GM12878 (cell line): ENCODE data around the gene SYTL1. TPM values are rescaled to one million over a fixed set of nuclear protein-coding genes. Genes with fewer than 3 reads are reported as not detected.
A peak's percentile ranks its signal among the peaks of the same experiment; 100 is the strongest.

Experiments used
- ATAC-seq: fragments of 200-7000 bp; cut with Tn5 transposase; 3 replicates; pipeline ENCODE4 v1.9.1; 2020; ENCODE audit warnings: mild to moderate bottlenecking, moderate library complexity
- BruUV-seq: library from RNA; stranded (reverse); fragments of 400-500 nt; replicated peaks from 2 replicates; lab custom pipeline; 2021; lab: Mats Ljungman, UMichigan
- CTCF ChIA-PET: fragments of 300-600 bp; sonication (Branson Sonifier 250); formaldehyde crosslinking; extraction: SDS; loops from one replicate; lab custom pipeline; 2021; ENCODE audit warnings: inconsistent platforms; lab: Yijun Ruan, JAX
- POLR2A ChIA-PET: fragments of 350-600 bp; formaldehyde crosslinking; extraction: SDS; loops from one replicate; lab custom pipeline; 2021; ENCODE audit warnings: inconsistent platforms; lab: Charles Lee
- RAD21 ChIA-PET: fragments of 300-600 bp; sonication (Branson Sonifier 250); formaldehyde crosslinking; loops from one replicate; lab custom pipeline; 2023; ENCODE audit warnings: antibody characterized with exemption; ENCODE audit not compliant: unreplicated experiment; lab: Charles Lee
- SMC1A ChIA-PET: fragments of 300-600 bp; sonication (Branson Sonifier 250); formaldehyde crosslinking; loops from one replicate; lab custom pipeline; 2023; ENCODE audit not compliant: unreplicated experiment, uncharacterized antibody; lab: Charles Lee
- DNase-seq: peaks from one replicate; pipeline ENCODE4 v3.0.0-alpha.2; 2011; ENCODE audit warnings: low read depth, low spot score
- FAIRE-seq: peaks from 3 replicates; lab custom pipeline; 2011; peaks lifted over from hg19 to GRCh38; lab: Jason Lieb, UNC
- H2AFZ ChIP-seq: 2 replicates; pipeline ENCODE4 v1.6.0; 2011; ENCODE audit warnings: low read depth, low read length, control low read depth; ENCODE audit not compliant: control insufficient read depth
- H3K27ac ChIP-seq: 2 replicates; pipeline ENCODE4 v1.5.1; 2011; ENCODE audit warnings: control low read depth; ENCODE audit not compliant: control insufficient read depth, insufficient read depth
- H3K27me3 ChIP-seq, 2 experiments: replicated peaks in 1 of 2; 2 replicates each; pipeline versions ENCODE4 v1.6.0 to v1.6.1; 2011; ENCODE audit warnings: low read length in 1 of 2; ENCODE audit not compliant: control insufficient read depth in 2 of 2, insufficient read depth in 2 of 2
- H3K36me3 ChIP-seq, 2 experiments: 2 replicates each; pipeline ENCODE4 v1.5.1; 2011; ENCODE audit warnings: low read length in 1 of 2; ENCODE audit not compliant: control insufficient read depth in 2 of 2, insufficient read depth in 2 of 2
- H3K4me1 ChIP-seq: 2 replicates; pipeline ENCODE4 v1.6.1; 2011; ENCODE audit warnings: mild to moderate bottlenecking, low read length, moderate library complexity, mixed read lengths; ENCODE audit not compliant: control insufficient read depth, insufficient read depth
- H3K4me2 ChIP-seq: 2 replicates; pipeline ENCODE4 v1.6.0; 2011; ENCODE audit warnings: control low read depth; ENCODE audit not compliant: control insufficient read depth, insufficient read depth
- H3K4me3 ChIP-seq: fragments of 200-600 bp; sonication (generic); 2 replicates; pipeline ENCODE4 v1.5.1; 2016
- H3K79me2 ChIP-seq: 2 replicates; pipeline ENCODE4 v1.6.0; 2011; ENCODE audit warnings: low read length; ENCODE audit not compliant: control insufficient read depth, insufficient read depth
- H3K9ac ChIP-seq: 2 replicates; pipeline ENCODE4 v1.8.0; 2011; ENCODE audit warnings: low read length, control low read depth, mixed read lengths; ENCODE audit not compliant: control insufficient read depth, insufficient read depth
- H3K9me3 ChIP-seq: replicated peaks from 3 replicates; pipeline ENCODE4 v1.5.1; 2011; ENCODE audit warnings: mild to moderate bottlenecking, low read length; ENCODE audit not compliant: control insufficient read depth, insufficient read depth
- H4K20me1 ChIP-seq: 2 replicates; pipeline ENCODE4 v1.6.0; 2011; ENCODE audit not compliant: control insufficient read depth, insufficient read depth
- CBX3 ChIP-seq: fragments of 200-600 bp; sonication (generic); IDR thresholded peaks from 2 replicates; pipeline ENCODE4 v1.6.1; 2016; ENCODE audit warnings: low read depth, borderline replicate concordance
- FOS ChIP-seq: IDR thresholded peaks from 3 replicates; pipeline ENCODE4 v1.6.1; 2011; ENCODE audit warnings: borderline replicate concordance; ENCODE audit not compliant: insufficient read length; ENCODE audit errors: extremely low read depth
- NR2C1 ChIP-seq: fragments of 450-650 bp; IDR thresholded peaks from 2 replicates; pipeline ENCODE4 v1.6.1; 2017; ENCODE audit warnings: antibody characterized with exemption, mild to moderate bottlenecking, moderate library complexity
- RAD21 ChIP-seq: IDR thresholded peaks from 2 replicates; pipeline ENCODE4 v1.6.1; 2011; ENCODE audit warnings: mild to moderate bottlenecking, low read depth, low read length, moderate library complexity; ENCODE audit not compliant: insufficient read depth
- RCOR1 ChIP-seq: conservative IDR thresholded peaks from 2 replicates; pipeline ENCODE4 v1.6.1; 2012; ENCODE audit warnings: low read depth, low read length, improper control_type of control experiment
- SMAD5 ChIP-seq: IDR thresholded peaks from 2 replicates; pipeline ENCODE4 v1.6.1; 2016; ENCODE audit warnings: antibody characterized with exemption, low read depth
- TAF1 ChIP-seq: IDR thresholded peaks from 2 replicates; pipeline ENCODE4 v1.6.1; 2011; ENCODE audit warnings: mild to moderate bottlenecking, low read depth, low read length, borderline replicate concordance
- TBL1XR1 ChIP-seq: IDR thresholded peaks from 2 replicates; pipeline ENCODE4 v1.6.1; 2012; ENCODE audit warnings: low read depth, low read length, improper control_type of control experiment
- WGBS: methylation state at CpG from one replicate; pipeline ENCODE4 v1.1.6; 2016; ENCODE audit warnings: low lambda C conversion rate; ENCODE audit not compliant: insufficient replicate concordance, insufficient coverage; ENCODE audit errors: missing lambda C conversion rate; 5-methylcytosine and 5-hydroxymethylcytosine counted together
- in situ Hi-C: fragments of 300-500 bp; cut with MboI; formaldehyde crosslinking; loops from 9 replicates; pipeline ENCODE4 v1.14.3; 2018; ENCODE audit warnings: mixed read lengths
- intact Hi-C: fragments of 100-400 bp; cut with micrococcal nuclease; formaldehyde crosslinking; loops from one replicate; pipeline ENCODE4 v1.14.2; 2022; ENCODE audit not compliant: unreplicated experiment
- polyA plus RNA-seq, 11 experiments: library from polyadenylated mRNA; depleted of rRNA in 4 of 11; unstranded in 6 of 11; stranded (reverse) in 5 of 11; fragments of >200 nt; fragmentation: Nextera tagmentation in 4 of 11; fragmentation: Illumina TruSeq in 1 of 11; extraction: Ambion mirVana in 4 of 11; extraction: Trizol in 1 of 11; gene quantifications; 1 replicate in 1 of 11; 2 replicates in 10 of 11; pipeline versions ENCODE4 v1.2.1 to v1.2.3, GENCODE V29; 2011 to 2016; ENCODE audit warnings: inconsistent platforms in 2 of 11, missing spikeins in 2 of 11, low read depth in 1 of 11
- total RNA-seq, 4 experiments: library from RNA; depleted of rRNA in 3 of 4; stranded (reverse); fragments of >200 nt in 3 of 4; fragmentation: Illumina TruSeq in 1 of 4; extraction: Trizol in 1 of 4; gene quantifications; 2 replicates each; pipeline versions ENCODE4 v1.2.1 to v1.2.3, GENCODE V29; 2013 to 2021
- TF ChIP-seq, protein P1 (sequence below), 3 experiments: IDR thresholded peaks in 2 of 3; conservative IDR thresholded peaks in 1 of 3; 2 replicates each; pipeline ENCODE4 v1.5.1; 2011; ENCODE audit warnings: low read depth in 3 of 3, low read length in 3 of 3, mild to moderate bottlenecking in 3 of 3, control low read depth in 2 of 3, moderate library complexity in 2 of 3, inconsistent platforms in 1 of 3, mixed read lengths in 1 of 3; ENCODE audit not compliant: control insufficient read depth in 2 of 3, insufficient read depth in 1 of 3; ENCODE audit errors: extremely low read depth in 1 of 3

Gene SYTL1
- total and polyA plus RNA-seq, 10 of the 15 experiments (the other 5 are each of a cell fraction or from before 2014, with no cell fraction given) = 0.72 to 45.6 (median 14.8) TPM

DNA sequence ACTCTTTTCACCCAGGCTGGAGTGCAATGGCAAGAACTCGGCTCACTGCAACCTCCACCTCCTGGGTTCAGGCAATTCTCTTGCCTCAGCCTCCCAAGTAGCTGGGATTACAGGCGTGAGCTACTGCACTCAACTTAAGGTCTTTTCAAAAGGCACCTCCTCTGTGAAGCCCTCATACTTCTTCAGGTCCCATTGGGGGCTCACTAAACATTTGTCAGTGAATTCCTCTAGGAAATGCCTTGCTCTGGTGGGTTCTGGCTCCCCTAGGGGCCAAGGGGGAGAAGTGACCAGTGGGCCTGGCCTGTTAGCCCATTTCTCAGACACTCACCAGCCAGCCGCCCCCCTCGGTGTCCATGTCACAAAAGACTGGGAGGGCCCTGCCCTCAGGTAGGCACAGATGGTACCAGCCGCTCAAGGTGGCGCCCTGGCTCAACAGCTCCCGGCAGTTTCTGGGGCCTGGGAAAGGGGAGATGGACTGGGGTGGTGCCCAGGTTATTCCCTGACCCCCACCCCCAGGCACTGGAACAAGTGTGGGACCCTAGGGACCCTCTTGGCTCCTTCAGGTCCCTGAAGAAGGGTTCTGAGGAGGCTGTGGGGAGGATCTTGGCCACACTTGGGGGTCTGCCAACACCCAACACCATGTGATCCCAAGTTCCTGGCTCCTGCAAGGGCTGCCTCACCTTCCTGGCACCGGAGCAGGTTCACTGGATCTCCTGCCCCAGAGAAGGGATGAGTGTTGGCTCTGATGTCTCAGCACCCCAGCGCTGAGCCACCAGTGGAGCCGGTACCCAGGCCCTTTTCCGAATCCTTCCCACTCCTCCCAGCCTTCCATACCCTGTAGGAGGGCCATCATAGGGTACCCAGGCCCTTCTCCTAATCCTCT is 31.2 kb downstream of the SYTL1 start:
- SMC1A ChIA-PET = no interaction called here
- intact Hi-C loops (no loop called here), in situ Hi-C loops (no loop called here)
- RAD21 ChIA-PET = no interaction called here
- H3K9ac ChIP-seq = no peak overlapping the region
- no peaks in the 10 kb centered on the region for H3K9me3 ChIP-seq
- ATAC-seq (peak; percentile 61), DNase-seq (no peak), FAIRE-seq (no peak)
- H3K27me3 ChIP-seq = no peaks in the 10 kb centered on the region; a peak in 1 of 4 replicates
- H4K20me1 ChIP-seq = no peaks in the 10 kb centered on the region; the same call in 1 of the 2 replicates
- H3K4me1 ChIP-seq = peaks cover 10% of the 10 kb centered on the region
- H3K79me2 ChIP-seq = no peaks in the 10 kb centered on the region
- WGBS = 75% methylated on average over 10 of the region's 11 CpGs
- H2AFZ ChIP-seq = no peak overlapping the region
- no TSS peak for BruUV-seq
- H3K4me2 ChIP-seq = no peak overlapping the region
- CTCF ChIA-PET = interaction anchor here (0.6 to 1.2 kb wide), 4 partner anchors 71 to 270 kb away, joined by 3 to 4 read pairs (median 4); no protein-coding TSS in a partner anchor
- no peak overlapping the region for H3K4me3 ChIP-seq
- no peaks in the 10 kb centered on the region for H3K36me3 ChIP-seq
- TF ChIP-seq TBL1XR1 (no peak), NR2C1 (no peak), RCOR1 (no peak), CBX3 (no peak), TAF1 (no peak), SMAD5 (no peak), FOS (no peak), RAD21 (peak; percentile 20; the same call in 1 of the 2 replicates)
- TF ChIP-seq, protein P1, sequence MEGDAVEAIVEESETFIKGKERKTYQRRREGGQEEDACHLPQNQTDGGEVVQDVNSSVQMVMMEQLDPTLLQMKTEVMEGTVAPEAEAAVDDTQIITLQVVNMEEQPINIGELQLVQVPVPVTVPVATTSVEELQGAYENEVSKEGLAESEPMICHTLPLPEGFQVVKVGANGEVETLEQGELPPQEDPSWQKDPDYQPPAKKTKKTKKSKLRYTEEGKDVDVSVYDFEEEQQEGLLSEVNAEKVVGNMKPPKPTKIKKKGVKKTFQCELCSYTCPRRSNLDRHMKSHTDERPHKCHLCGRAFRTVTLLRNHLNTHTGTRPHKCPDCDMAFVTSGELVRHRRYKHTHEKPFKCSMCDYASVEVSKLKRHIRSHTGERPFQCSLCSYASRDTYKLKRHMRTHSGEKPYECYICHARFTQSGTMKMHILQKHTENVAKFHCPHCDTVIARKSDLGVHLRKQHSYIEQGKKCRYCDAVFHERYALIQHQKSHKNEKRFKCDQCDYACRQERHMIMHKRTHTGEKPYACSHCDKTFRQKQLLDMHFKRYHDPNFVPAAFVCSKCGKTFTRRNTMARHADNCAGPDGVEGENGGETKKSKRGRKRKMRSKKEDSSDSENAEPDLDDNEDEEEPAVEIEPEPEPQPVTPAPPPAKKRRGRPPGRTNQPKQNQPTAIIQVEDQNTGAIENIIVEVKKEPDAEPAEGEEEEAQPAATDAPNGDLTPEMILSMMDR (IDR thresholded peaks at IDR 0.05 in 2 of 3, conservative IDR thresholded peaks at IDR 0.05 in 1 of 3; ENCODE audit: control insufficient read depth in 2 of 3, extremely low read depth in 1 of 3, insufficient read depth in 1 of 3, low read depth in 3 of 3, low read length in 3 of 3) = peak in 2 of 3 experiments; percentile 13 to 28; a peak in 2 of 6 replicates
- POLR2A ChIA-PET = interaction anchor here (0.6 kb wide), 3 partner anchors 26 to 46 kb away, joined by 3 to 5 read pairs (median 4); no protein-coding TSS in a partner anchor
- H3K27ac ChIP-seq = no peak overlapping the region
